GM19351 (cell line): ENCODE results near the gene SFT2D1.
A peak's percentile ranks its signal among the peaks of the same experiment; 100 is the strongest.

Source experiments
- ATAC-seq: cut with Tn5 transposase; IDR thresholded peaks from one replicate; pipeline ENCODE4 v1.9.1; 2021; ENCODE audit warnings: mild to moderate bottlenecking, moderate library complexity; ENCODE audit not compliant: unreplicated experiment

The SFT2D1 gene

GRCh38 chr6:166308769-166309589 is 33.4 kb downstream of the SFT2D1 start:
- no peak for ATAC-seq

GRCh38 chr6:166308033-166308768 is 34.1 kb downstream of the SFT2D1 start, which contains the start of gene PRR18:
Gene PRR18, minus strand, starts transcription at chr6:166308392. Its CDS starts 250 bp downstream, at chr6:166308142.
- peak; percentile 42 for ATAC-seq

GRCh38 chr6:166307082-166308032 is 35.0 kb downstream of the SFT2D1 start:
- ATAC-seq: peak; percentile 40

GRCh38 chr6:166306378-166307081 is 35.8 kb downstream of the SFT2D1 start:
- ATAC-seq: no peak

GRCh38 chr6:166305562-166306117 is 36.7 kb downstream of the SFT2D1 start:
- ATAC-seq: no peak

- no peak for ATAC-seq
These were observed 38.2 kb downstream of the SFT2D1 start for GRCh38 chr6:166304106-166304505.

GRCh38 chr6:166301611-166302529 is 40.5 kb downstream of the SFT2D1 start:
- ATAC-seq: no peak

GRCh38 chr6:166300357-166300987 is 41.9 kb downstream of the SFT2D1 start:
- ATAC-seq: no peak

GRCh38 chr6:166297606-166298005 is 44.7 kb downstream of the SFT2D1 start:
- no peak for ATAC-seq

GRCh38 chr6:166296035-166296883 is 46.1 kb downstream of the SFT2D1 start:
- no peak for ATAC-seq

GRCh38 chr6:166293731-166294584 is 48.4 kb downstream of the SFT2D1 start:
- no peak for ATAC-seq

- ATAC-seq: no peak
These were observed 52.9 kb downstream of the SFT2D1 start for GRCh38 chr6:166289207-166290060.

- peak; percentile 96 for ATAC-seq
These were observed 55.5 kb downstream of the SFT2D1 start for GRCh38 chr6:166286839-166287271.

GRCh38 chr6:166285233-166285632 is 57.1 kb downstream of the SFT2D1 start:
- no peak for ATAC-seq

GRCh38 chr6:166284640-166285039 is 57.7 kb downstream of the SFT2D1 start:
- no peak for ATAC-seq
